ENCODE results near the gene DMRT1.
"Not testable (repeated sequence)": the region's sequence is repeated elsewhere in the genome, so short reads cannot be mapped to it uniquely, and the experiment has no call there.

Gene DMRT1

DNA sequence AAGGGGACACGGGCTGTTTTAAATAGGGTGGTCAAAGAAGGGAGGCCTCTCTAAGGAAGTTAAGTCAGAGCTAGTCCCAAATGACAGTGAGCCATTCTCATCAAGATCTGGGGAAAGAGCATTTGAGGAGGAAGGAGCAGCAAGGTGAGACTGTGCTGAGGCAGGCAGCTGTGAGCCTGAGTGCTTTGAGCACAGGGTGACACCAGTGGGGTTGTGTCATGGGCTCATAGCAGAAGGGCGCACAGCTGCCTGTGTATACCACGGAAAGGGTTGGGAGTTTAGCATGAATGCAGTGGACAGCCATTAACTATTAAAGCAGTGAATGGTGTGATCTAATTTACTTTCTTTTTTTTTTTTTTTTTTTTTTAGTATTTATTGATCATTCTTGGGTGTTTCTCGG lies 19.2 kb downstream of the DMRT1 start:
- no peak for DNase-seq (ENCODE audit: low read depth)

GRCh38 chr9:861525-861924 lies 20.0 kb downstream of the DMRT1 start:
- DNase-seq (ENCODE audit: low read depth): not testable (repeated sequence)

DNA sequence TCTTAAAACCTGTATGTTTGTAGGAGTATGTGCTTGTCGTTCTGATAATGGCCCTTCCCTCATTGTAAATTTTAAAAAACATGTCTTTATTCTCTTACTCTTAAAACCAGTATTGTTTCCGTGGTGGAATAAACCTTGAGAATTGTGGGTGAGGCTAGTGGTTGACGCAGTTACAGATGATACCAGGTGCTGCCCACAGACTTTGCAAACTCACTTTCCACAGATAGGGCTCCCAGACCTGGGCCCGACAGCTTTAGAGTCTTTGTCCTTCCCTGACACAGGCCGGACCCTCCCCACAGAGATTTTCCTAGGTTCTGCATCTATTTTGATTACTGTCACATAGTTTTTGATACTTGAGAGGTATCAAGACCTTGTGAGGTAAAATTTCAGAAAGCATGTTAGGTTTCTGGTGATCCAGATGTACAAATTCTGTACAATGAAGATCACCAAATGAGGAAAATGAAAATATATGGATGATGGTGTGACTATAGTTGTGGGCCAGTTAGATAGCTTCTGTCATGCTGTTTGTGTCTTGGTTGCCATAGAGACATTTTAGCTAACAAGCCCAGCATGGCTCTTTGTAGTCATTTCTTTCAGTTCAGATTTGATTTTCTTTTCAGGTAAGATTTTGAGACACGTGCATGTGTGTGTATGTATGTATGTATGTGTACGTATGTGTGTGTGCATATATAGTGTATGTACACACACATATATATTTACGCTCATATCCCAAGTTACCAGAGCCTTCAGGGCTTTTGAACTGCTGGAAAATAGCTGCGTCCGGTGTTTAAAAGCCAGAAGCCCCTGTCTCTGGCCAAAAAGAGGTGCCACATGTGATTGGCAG lies 33.8 kb downstream of the DMRT1 start:
- DNase-seq (ENCODE audit: low read depth): no peak

DNA sequence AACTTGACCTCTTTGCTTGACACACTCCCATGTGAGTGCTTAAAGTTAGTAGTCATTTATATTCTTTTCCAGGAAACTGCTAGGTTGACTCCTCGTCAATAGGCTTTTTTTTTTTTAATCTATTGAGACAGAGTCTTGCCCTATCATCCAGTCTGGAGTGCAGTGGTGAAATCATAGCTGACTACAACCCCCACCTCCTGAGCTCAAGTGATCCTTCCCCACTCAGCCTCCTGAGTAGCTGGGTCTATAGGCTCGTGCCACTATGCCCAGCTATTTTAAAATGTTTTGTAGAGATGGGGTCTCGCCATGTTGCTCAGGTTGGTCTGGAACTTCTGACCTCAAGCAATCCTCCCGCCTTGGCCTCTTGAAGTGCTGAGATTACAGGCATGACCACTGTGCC lies 34.9 kb downstream of the DMRT1 start:
- no peak for DNase-seq (ENCODE audit: low read depth)

DNA sequence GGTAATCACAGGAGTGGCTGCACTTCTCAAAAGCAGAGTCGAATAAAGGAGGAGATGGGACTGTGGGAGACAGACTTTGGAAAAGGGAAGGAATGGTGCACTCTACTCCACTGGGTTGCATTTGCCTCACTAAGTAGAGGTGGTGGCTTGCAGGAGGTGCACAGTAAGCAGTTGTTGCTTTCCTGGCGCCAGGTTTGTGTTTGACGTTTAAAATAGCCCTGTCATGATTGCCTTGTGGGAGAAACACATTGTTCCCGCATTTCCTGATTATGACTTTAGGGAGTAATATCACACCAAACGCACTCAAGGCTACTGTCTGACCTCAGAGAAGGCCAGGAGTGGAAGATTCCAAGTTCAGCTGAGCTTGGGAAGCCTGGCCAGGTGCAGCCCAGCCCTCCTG lies 36.7 kb downstream of the DMRT1 start:
- no peak for DNase-seq (ENCODE audit: low read depth)

GRCh38 chr9:880725-881124 lies 39.2 kb downstream of the DMRT1 start:
- no peak for DNase-seq (ENCODE audit: low read depth)

GRCh38 chr9:882416-882924 lies 41.0 kb downstream of the DMRT1 start:
- DNase-seq (ENCODE audit: low read depth): no peak

DNA sequence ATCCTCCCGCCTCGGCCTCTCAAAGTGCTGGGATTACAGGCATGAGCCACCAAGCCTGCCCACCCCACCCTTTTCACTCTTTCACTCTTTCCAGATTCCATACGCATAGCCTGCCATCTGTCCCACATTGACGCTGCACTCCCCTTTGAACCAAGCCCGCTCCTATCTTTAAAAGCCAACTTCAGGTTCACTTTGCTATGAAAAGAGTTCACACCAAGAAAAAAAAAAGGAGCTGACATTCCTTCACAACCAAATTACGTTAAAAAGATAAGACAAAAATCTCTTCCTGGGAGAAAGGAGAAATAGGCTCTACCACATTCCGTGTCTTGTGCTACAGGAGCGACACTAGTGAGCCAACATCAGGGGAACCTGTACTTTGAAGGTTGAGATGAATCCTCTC lies 41.5 kb downstream of the DMRT1 start:
- DNase-seq (ENCODE audit: low read depth): no peak

DNA sequence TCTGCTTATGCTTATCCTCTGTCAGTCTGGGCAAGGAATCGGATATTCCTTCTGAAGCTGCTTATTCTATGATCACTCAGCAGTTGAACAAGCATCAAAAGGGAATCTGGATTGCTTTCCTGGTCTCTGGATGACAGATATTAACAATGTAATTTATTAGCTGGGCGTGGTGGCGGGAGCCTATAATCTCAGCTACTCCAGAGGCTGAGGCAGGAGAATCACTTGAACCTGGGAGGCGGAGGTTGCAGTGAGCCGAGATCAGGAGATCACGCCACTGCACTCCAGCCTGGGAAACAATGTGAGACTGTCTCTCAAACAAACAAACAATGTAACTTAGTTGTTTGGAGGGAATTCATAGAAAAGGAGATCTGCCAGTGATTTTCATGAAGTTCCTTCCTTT lies 45.4 kb downstream of the DMRT1 start:
- DNase-seq (ENCODE audit: low read depth): no peak

- no peak for DNase-seq (ENCODE audit: low read depth)
These were observed 50.6 kb downstream of the DMRT1 start for GRCh38 chr9:892123-892522.

- no peak for DNase-seq (ENCODE audit: low read depth)
These were observed 51.6 kb downstream of the DMRT1 start for GRCh38 chr9:893115-893514.

DNA sequence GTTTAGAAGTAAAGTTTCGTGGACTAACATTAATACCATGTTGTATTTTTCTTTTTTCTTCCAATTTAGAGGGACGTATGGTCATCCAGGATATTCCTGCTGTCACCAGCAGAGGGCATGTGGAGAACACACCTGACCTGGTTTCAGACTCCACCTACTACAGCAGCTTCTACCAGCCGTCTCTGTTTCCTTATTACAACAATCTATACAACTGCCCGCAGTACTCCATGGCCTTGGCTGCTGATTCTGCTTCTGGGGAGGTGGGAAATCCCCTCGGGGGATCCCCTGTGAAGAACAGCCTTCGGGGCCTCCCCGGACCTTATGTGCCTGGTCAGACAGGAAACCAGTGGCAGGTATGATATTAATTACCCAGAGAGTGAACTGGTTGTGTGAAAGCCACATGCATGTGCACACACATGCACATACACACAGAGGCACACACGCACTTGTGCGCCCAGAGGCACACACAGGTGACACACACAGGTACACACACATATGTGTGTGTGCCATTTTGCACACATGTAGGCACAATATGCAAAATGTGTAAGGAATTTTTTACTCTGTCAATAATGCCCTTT lies 52.4 kb downstream of the DMRT1 start:
- peak; percentile 34 for DNase-seq (ENCODE audit: low read depth)

DNA sequence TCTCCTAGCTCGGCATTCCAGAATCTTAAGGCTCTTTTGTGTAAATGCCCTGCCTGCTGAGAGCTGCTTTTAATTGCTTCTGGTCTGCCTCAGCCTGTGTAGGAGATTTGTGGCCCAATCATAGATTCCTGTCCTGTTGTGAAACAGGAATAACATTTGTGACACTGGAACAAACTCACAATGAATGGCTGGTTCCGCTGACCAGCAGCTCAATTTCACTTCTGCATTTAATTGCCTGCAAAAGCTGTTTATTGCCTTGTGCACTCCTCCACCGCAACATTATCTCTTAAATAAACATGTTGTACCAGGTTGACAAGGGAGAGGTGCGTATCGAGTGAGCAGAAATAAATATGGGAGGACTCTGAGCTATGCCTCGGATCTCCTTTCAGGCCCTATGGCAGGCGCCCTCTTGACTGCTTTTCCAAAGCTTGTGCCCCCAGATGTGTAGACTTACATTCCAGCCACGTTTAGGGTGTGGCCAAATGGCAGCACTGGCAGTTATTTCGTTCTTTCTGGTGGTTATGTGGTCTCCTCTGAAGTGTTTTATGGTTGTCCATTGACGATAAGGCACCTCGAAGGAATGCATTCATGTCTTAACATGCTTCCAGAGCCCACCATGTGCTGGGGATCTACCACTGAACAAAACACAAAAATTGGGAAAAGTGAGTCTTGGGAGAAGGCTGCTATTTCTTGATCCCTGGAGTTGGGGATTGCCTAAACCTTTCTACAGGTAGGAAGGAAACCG lies 58.1 kb downstream of the DMRT1 start:
- DNase-seq (ENCODE audit: low read depth): no peak

GRCh38 chr9:903886-904285 lies 62.4 kb downstream of the DMRT1 start:
- no peak for DNase-seq (ENCODE audit: low read depth)

DNA sequence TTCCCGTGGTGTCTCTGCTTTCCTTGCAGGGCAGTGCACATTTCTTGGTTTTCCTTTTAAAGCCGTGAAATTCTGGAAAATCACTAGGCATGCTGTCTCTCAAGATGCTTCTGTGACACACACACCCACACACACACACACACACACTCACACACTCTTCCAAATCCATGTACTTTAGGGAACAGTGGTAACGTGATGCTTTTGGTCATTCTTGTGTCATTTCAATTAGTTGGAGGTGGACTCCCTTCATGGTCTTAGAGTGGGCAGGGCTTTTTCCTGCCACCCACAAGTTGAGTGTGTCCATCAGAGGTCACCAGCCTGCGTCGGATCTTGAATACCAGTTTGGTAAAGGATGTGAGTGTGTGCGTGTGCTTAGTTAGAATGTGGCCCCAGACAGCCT lies 64.4 kb downstream of the DMRT1 start:
- no peak for DNase-seq (ENCODE audit: low read depth)

GRCh38 chr9:908536-909205 lies 67.2 kb downstream of the DMRT1 start:
- DNase-seq (ENCODE audit: low read depth): no peak

GRCh38 chr9:911005-911404 lies 69.5 kb downstream of the DMRT1 start:
- DNase-seq (ENCODE audit: low read depth): no peak

DNA sequence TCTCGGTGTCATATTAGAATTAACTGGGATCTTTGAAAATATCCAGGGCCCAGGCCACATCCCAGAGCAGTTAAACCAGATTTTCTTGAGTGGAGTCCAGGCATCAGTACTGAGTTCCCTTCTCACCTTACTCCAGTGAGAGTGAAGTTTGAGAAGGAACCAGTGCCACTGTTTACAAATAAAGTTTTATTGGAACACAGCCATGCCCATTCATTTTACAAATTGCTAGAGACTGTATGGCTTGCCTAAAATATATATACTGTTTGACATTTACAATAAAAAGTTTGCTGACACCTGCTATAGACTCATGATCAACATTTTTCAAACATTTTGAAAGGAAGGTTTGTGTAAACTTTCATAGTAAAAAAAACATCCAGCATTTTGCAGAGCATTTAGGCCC lies 71.3 kb downstream of the DMRT1 start:
- DNase-seq (ENCODE audit: low read depth): no peak

DNA sequence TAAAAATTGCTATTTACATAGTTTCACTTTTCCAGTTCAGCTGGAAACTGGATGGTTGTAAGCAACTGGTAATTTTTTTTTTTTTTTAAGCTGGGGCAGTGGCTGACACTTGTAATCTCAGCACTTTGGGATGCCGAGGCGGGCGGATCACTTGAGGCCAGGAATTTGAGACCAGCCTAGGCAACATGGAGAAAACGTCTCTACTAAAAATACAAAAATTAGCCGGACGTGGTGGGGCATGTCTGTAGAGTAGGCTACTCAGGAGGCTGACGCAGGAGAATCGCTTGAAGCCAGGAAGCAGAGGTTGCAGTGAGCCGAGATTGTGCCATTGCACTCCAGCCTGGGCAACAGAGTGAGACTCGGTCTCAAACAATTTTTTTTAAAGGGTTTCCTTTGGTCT lies 72.0 kb downstream of the DMRT1 start:
- not testable (repeated sequence) for DNase-seq (ENCODE audit: low read depth)

DNA sequence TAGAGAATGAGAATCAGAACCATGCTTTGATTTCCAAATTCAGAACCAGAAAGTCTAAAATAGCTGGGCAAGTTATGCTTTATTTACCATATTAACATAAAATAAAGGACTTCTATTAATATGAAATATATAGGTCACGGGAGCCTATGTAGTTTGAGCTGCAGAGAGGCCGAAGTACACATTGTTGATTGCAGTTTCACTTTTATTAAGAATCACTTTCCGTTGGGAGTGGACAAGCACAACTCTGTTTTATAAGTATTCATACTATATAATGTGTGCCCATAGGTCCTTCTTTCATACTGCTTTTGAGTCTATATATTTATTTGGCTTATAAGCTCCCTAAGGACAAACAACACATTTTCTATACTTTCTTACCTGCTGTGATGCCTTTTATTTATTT lies 76.2 kb downstream of the DMRT1 start:
- no peak for DNase-seq (ENCODE audit: low read depth)

DNA sequence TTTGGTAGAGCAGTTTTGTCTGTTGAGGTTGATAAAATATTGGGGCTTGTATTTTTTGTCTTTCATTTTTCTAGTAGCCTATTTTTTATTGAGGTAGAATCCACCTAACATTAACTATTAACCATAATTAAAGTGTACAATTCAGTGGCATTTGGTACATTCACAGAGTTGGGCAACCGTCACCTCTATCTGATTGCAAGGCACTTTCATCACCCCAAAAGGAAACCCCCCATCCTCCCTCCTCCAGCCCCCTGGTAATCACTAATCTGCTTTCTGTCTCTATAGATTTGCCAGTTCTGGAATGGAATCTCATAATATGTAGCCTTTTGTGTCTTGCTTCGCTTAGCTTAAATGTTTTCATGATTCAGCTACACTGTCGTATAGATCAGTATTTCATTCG lies 79.4 kb downstream of the DMRT1 start:
- no peak for DNase-seq (ENCODE audit: low read depth)

DNA sequence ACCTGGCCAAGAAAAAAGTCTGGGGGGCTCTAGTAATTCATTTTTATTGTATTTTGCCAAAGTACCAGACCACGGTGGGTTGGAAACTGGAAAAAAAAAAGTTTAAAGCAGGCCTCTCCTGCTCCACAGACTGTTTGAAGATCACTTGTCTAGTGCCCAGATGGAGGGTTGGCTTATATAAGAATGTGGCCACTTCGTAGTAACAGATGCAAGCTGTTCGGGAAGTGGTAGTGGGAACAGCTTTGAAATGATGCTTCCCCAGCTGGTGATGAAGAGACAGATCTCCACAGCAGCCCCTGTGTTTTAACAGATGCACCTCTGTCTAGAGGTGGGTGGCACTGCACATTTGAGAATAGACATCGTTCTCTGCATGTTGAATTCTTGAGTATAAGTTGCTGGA lies 80.7 kb downstream of the DMRT1 start:
- DNase-seq (ENCODE audit: low read depth): no peak
